HG03521 (cell line): ENCODE results near the gene SMO.
"Not testable (repeated sequence)": the region's sequence is repeated elsewhere in the genome, so short reads cannot be mapped to it uniquely, and the experiment has no call there.

Experiments
- ATAC-seq: cut with Tn5 transposase; IDR thresholded peaks from one replicate; pipeline ENCODE4 v1.9.1; 2021; ENCODE audit warnings: mild to moderate bottlenecking, moderate library complexity; ENCODE audit not compliant: unreplicated experiment

Gene SMO

DNA sequence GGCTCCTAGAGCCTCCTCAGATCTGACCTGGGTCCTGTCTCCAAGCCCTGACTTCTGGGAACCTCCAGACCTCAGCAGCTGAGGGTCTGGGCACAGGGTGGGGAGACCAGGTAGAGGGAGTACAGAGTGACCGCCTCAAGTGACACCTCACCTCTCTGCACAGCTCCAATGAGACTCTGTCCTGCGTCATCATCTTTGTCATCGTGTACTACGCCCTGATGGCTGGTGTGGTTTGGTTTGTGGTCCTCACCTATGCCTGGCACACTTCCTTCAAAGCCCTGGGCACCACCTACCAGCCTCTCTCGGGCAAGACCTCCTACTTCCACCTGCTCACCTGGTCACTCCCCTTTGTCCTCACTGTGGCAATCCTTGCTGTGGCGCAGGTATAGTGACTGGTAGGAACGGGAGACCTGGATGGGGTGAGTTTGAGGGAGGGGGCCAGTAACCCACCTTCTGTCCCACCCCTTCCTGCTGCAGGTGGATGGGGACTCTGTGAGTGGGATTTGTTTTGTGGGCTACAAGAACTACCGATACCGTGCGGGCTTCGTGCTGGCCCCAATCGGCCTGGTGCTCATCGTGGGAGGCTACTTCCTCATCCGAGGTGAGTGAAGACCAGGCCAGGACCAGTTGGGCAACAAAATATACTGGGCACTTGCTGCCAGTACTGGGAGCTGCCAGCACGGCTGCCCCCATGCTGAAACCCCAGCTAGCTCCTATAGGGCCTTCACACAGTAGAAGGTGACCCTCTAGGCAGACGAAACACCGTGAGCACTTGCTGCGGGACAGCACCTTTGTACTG, 17.8 kb downstream of the SMO start:
- no peak for ATAC-seq

DNA sequence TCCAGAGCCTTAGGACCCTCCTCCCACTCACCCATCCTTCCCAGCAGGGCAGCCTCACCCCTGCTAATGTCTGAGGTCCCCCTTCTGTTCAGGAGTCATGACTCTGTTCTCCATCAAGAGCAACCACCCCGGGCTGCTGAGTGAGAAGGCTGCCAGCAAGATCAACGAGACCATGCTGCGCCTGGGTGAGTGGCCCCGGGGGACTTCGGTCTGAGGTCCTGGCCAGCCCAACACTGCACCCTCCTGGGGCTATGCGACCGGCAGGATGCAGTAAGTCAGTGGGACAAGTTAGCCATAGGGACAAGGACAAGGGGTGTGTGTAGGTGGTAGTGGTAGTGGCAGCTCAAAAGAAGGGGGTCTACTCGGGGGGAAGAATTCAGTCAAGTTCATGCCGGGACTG, 20.2 kb downstream of the SMO start:
- no peak for ATAC-seq

GRCh38 chr7:129209067-129209926, 20.9 kb downstream of the SMO start:
- ATAC-seq: no peak

GRCh38 chr7:129210256-129210988, 22.0 kb downstream of the SMO start:
- no peak for ATAC-seq

DNA sequence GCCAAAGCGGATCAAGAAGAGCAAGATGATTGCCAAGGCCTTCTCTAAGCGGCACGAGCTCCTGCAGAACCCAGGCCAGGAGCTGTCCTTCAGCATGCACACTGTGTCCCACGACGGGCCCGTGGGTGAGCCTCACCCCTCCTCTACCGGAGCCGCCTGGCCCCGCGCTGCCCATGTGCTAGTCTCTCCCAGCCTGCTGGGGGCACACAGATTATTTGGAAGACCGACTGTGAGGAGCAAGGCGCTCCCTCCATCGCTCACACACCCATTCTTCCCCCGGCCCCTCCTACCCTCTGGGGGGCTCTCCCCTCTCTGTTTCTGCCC, 22.5 kb downstream of the SMO start:
- no peak for ATAC-seq

DNA sequence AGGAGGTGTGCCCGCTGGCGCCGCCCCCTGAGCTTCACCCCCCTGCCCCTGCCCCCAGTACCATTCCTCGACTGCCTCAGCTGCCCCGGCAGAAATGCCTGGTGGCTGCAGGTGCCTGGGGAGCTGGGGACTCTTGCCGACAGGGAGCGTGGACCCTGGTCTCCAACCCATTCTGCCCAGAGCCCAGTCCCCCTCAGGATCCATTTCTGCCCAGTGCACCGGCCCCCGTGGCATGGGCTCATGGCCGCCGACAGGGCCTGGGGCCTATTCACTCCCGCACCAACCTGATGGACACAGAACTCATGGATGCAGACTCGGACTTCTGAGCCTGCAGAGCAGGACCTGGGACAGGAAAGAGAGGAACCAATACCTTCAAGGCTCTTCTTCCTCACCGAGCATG, 23.7 kb downstream of the SMO start:
- ATAC-seq: no peak

- no peak for ATAC-seq
These were observed 24.2 kb downstream of the SMO start for GRCh38 chr7:129212596-129212995.

DNA sequence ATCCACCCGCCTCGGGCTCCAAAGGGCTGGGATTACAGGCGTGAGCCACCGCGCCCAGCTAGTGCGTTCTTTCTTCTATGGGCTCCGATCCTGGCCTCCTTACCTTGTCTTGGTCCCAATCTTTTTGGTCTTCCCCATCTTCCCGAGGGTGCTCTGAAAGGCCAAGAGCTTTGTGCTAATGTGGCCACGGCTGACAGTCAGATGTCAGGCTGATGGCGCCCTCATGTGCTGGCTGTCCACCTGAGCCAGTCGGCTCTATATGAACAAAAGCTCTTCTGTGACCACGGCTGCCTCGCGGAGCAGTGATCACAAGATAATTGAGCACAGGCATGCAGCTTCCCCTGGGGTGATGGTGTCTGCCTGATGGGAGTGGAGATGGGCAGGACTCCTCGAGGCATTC, 25.4 kb downstream of the SMO start:
- no peak for ATAC-seq

DNA sequence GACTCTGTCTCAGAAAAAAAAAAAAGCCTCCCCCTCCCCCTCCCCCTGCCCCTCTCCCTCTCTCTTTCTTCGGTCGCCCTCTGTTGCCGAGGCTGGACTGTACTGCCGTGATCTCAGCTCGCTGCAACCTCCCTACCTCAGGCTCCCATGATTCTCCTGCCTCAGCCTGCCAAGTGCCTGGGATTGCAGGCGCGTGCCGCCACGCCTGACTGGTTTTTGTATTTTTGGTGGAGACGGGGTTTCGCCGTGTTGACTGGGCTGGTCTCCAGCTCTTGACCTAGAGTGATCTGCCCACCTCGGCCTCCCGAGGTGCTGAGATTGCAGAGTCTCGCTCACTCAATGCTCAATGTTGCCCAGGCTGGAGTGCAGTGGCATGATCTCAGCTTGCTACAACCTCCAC, 27.3 kb downstream of the SMO start:
- ATAC-seq: not testable (repeated sequence)

- not testable (repeated sequence) for ATAC-seq
These were observed 27.8 kb downstream of the SMO start for GRCh38 chr7:129216101-129216715.

DNA sequence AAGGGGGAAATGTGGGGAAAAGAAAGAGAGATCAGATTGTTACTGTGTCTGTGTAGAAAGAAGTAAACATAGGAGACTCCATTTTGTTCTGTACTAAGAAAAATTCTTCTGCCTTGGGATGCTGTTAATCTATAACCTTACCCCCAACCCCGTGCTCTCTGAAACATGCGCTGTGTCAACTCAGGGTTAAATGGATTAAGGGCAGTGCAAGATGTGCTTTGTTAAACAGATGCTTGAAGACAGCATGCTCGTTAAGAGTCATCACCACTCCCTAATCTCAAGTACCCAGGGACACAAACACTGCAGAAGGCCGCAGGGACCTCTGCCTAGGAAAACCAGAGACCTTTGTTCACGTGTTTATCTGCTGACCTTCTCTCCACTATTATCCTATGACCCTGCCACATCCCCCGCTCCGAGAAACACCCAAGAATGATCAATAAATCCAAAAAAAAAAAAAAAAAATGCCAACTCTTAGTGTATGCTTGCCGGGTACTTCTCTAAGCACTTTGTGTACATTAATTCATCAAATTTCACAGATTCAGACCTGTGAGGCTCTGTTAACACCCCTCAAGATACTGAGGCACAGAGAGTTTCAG, 28.5 kb downstream of the SMO start:
- ATAC-seq: not testable (repeated sequence)

DNA sequence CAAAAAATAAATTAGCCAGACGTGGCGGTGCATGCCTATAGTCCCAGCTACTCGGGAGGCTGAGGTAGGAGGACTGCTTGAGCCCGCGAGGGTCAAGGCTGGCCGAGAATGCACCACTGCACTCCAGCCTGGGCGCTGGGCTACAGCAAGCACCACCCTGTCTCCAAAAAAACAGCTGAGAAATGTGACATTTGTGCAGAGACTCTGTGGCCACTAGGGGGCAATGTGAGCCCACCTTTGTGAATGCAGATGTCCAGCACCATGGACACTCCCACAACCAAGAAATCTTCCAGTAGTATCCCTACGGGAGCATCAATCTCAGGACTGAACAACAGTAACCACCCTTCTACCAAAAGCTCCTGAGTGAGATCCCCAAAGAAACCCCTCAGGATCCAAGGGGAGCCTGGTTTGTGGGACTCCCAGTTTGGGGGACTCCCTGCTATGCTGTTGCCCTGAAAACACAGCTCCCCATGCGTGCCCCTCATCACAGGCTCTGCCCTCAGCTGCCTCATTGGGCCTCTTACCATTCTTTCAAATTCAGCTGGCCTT, 30.2 kb downstream of the SMO start:
- ATAC-seq: no peak

DNA sequence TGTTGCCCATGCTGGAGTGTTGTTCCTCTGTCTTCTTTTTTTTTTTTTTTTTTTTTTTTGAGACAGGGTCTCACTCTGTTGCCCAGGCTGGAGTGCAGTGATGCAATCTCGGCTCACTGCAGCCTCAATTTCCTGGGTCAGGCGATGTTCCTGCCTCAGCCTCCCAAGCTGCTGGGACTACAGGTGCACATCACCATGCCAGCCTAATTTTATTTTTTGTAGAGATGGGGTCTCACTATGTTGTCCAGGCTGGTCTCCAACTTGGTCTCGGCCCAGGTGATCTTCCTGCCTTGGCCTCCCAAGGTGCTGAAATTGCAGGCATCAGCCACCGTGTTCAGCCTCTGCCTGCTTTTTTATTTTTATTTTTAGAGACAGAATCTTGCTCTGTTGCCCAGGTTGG, 30.7 kb downstream of the SMO start:
- ATAC-seq: not testable (repeated sequence)

- no peak for ATAC-seq
These were observed 33.6 kb downstream of the SMO start for GRCh38 chr7:129222064-129222463.

GRCh38 chr7:129224251-129225205, 36.1 kb downstream of the SMO start, which contains the start of gene AHCYL2:
AHCYL2 (plus strand) TSS chr7:129225030.
- ATAC-seq: peak; percentile 93

- ATAC-seq: peak; percentile 27
These were observed 36.9 kb downstream of the SMO start for GRCh38 chr7:129225206-129225930.

DNA sequence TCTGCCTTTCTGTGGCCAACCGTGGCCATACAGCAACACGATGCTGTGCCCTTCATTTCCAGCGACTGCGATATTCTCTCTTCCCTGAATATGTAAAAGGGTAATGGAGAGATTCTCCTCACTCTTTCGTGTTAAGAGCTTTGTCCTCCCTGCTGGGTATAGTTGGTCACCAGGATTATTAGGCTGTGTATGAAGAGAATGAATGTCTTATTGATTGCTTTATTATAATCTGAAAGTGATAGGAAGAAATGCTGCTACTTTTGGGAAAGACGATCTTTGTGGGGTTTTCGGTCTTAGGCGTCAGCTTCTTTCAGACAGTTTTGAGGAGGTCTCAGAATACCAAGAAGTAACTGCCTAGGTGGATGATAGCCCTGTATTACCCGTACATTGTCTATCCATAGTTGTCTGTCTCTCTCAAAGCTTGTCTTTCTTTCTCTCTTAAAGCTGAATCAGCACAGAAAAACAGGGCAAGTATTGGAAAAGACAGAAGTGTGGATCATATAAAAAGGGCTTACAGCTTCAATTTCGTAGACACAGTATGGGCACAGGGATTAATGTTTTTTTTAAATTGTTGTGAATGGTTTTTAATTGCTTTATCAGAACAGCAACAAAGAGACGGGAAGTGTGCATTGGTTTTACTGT, 37.6 kb downstream of the SMO start:
- ATAC-seq: no peak
